SH-SY5Y (cell line): ENCODE data around the gene HNRNPDL.

Experiments
- GATA2 ChIP-seq: IDR thresholded peaks from 2 replicates; pipeline ENCODE4 v1.6.1; 2011; ENCODE audit warnings: mild to moderate bottlenecking, low read depth, low read length
- GATA3 ChIP-seq: IDR thresholded peaks from 2 replicates; pipeline ENCODE4 v1.6.1; 2011; ENCODE audit warnings: low read depth, mild to moderate bottlenecking, low read length, moderate library complexity

The HNRNPDL gene

DNA sequence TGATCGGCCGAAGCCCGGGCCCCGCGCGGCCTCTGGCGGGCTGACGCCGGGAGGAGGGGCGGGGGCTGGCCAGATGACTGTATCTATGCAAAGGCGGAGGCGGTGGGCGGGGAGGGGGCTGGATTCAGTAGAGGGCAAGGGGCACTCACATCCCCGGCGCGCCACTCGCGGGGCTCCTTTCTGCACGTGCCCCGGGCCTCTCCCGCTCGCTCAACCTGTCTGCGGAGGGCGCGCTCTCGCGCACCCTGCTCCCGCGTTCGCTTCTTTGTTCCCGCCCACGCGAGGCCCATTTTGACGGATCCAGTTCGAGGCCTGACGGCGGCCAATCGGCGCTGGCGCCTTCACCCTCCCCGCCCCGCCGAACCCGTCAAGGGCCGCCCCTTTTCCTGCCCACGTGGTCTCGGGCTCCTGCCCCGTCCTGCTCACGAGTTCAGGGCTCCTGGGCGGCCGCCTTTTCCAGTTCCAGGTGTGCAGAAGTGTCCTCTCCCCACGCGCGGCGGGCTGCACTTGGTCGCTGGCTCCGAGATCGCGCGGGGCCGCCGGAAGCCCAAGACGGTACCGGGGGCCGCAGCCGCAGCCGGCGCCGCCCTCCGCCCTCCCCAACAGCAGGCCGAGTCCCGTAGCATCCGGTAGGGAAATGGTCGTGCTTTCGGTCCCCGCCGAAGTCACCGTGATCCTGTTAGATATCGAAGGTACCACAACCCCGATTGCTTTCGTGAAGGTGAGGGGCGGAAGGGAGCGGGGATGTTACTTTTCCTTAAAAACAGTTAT is at the start of gene HNRNPDL, which contains the start of gene ENOPH1:
TSS of gene HNRNPDL (minus strand) at position 270 of the 771 bp plus-strand sequence. CDS start 772 bp downstream, outside the sequence.
TSS of gene ENOPH1 (plus strand) at position 398 of the 771 bp plus-strand sequence. CDS start at position 638, 240 bp downstream.
- TF ChIP-seq GATA2: no peak; the same call in 1 of the 2 replicates
- no peak for TF ChIP-seq GATA3

- no peak for TF ChIP-seq GATA2
- TF ChIP-seq GATA3: no peak
Measured at GRCh38 chr4:82479562-82479961, 49.3 kb upstream of the HNRNPDL start.

- no peak for TF ChIP-seq GATA3
- no peak for TF ChIP-seq GATA2
Measured at GRCh38 chr4:82473621-82474164, 43.4 kb upstream of the HNRNPDL start.

- TF ChIP-seq GATA2 (no peak), GATA3 (no peak)
Measured at GRCh38 chr4:82469791-82470345, 39.6 kb upstream of the HNRNPDL start.

- TF ChIP-seq GATA2: no peak
Measured at GRCh38 chr4:82467471-82467870, 37.2 kb upstream of the HNRNPDL start.

- TF ChIP-seq GATA3 (no peak), GATA2 (no peak)
Measured at GRCh38 chr4:82463221-82463620, 33.0 kb upstream of the HNRNPDL start.

DNA sequence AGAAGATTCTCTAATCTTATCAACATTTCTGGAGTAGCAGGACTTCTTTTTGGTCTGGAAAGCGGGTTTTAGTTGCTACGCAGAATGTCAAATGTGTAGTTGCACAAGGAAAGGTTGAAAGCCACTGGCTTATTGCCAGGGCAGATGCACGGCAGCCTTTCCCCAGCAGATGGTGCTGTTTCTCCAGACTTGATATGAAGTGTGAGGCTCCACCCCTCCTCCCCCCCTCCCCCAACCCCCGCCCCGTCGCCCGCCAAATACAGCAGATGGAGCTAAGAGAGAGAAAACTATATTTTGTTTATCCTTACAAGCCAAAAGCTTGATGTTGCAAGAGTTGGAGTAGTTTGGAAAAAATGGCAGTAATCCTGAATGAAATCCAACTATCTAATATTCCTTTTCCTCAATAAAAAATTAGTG is 32.2 kb upstream of the HNRNPDL start:
- TF ChIP-seq GATA2: no peak
- TF ChIP-seq GATA3: no peak

GRCh38 chr4:82461710-82462109 is 31.4 kb upstream of the HNRNPDL start:
- TF ChIP-seq GATA2: no peak
- TF ChIP-seq GATA3: no peak

GRCh38 chr4:82458729-82459128 is 28.5 kb upstream of the HNRNPDL start:
- no peak for TF ChIP-seq GATA2
- TF ChIP-seq GATA3: no peak

DNA sequence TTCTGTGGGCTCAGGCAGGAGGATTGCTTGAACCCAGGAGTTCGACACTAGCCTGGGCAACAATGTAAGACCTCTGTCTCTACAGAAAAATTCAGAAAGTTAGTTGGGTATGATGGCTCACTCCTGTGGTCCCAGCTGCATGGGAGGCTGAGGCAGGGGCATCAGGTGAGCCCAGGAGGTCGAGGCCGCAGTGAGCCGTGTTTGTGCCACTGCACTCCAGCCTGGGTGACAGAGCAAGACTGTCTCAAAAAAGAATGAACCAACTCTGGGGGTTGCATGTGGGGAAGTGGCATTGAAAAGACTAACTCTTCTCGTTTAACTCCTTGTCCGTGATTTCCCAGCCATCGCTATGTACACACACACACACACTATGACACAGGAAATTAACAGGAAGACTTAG is 27.0 kb upstream of the HNRNPDL start:
- no peak for TF ChIP-seq GATA2
- TF ChIP-seq GATA3: no peak

DNA sequence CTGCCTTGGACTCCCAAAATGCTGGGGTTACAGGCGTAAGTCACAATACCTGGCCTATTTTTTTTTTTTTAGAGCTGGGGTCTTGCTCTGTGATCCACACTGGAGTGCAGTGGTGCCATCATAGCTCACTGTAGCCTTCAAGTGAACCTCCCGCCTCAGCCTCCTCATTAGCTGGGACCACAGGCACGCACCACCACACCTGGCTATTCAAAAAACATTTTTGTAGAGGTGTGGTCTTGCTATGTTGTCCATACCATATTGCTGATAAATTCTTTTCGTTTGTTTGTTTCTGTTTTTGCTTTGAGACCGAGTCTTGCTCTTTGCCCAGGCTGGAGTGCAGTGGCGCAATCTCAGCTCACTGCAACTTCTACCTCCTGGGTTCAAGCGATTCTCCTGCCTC is 21.8 kb upstream of the HNRNPDL start:
- TF ChIP-seq GATA2: no peak
- no peak for TF ChIP-seq GATA3

DNA sequence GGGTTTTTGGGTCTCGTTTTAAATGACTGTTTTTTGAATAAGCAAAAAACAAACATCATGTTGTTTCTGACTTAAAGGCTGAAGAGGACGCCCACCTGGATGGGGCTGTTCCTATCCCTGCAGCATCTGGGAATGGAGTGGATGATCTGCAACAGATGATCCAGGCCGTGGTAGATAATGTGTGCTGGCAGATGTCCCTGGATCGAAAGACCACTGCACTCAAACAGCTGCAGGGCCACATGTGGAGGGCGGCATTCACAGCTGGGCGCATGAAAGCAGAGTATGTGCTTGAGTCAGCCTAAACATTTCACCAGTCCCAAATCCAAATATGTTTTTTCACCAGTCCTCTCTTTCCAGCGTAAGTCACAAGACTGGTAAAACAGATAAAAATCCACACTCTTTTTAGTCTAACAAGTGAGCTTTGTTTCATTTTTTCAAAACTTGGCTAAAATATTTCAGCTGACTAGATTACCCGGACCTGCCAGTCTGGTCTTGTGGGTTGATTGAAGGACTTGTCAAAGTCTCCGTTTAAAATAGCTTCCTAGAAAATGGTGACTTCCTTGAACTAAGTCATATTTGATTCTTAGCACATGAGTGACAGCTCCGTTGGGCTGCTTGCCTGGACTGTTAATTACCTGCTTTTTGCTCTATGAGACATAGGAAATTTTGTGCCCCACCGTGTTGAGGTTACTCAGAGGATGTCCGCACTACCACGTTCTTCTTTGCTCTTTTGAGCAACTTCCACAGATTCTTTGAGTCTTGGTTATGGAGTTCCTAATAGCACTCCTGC is 20.9 kb upstream of the HNRNPDL start:
- peak; percentile 53 for TF ChIP-seq GATA2
- no peak for TF ChIP-seq GATA3

- TF ChIP-seq GATA2: no peak
- no peak for TF ChIP-seq GATA3
Measured at GRCh38 chr4:82447886-82448285, 17.6 kb upstream of the HNRNPDL start.

DNA sequence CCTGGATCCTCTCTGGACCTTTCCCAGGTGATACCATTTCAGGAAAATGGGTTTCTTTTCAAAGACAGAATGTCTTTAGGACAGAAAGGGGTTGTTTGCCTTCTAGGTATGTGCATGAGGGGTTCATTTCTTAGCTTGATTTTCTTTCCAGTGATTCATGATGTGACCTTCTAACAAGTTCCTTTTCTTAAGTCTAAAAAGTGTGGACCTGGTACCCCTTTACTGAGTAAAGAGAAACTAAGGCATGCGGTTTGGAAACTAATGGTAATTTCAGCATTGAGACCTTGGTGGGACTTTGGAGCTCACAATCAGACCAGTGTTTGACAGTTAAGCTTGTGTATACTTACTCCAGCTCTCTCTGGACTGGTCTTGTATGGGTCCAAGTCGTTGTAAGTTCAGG is 8.8 kb upstream of the HNRNPDL start:
- TF ChIP-seq GATA3 (no peak), GATA2 (no peak)
